Ovary (tissue), 9 donors: ENCODE data around the gene CORO1C. TPM values are rescaled to one million over a fixed set of nuclear protein-coding genes. Genes with fewer than 3 reads are reported as not detected.
A peak's percentile ranks its signal among the peaks of the same experiment; 100 is the strongest.

Source experiments
- DNase-seq, 5 donors: peaks; one replicate each; pipeline ENCODE4 v3.0.0-alpha.2; 2019 to 2020
- H3K27ac ChIP-seq, 2 donors: fragments of 200-600 bp; one replicate each; pipeline versions ENCODE4 v1.5.1 to v1.8.0; 2019 to 2022
- H3K27me3 ChIP-seq: fragments of 200-600 bp; one replicate; pipeline ENCODE4 v1.8.0; 2022
- H3K36me3 ChIP-seq: fragments of 200-600 bp; sonication (generic); one replicate; pipeline ENCODE4 v1.5.1; 2019
- H3K4me1 ChIP-seq: one replicate; pipeline ENCODE4 v1.8.1; 2013; ENCODE audit warnings: mild to moderate bottlenecking, moderate library complexity; ENCODE audit not compliant: insufficient read depth
- H3K4me3 ChIP-seq: fragments of 200-600 bp; sonication (generic); one replicate; pipeline ENCODE4 v1.5.1; 2017
- H3K9me3 ChIP-seq, 2 donors: fragments of 200-600 bp in 1 of 2; sonication (generic) in 1 of 2; one replicate each; pipeline versions ENCODE4 v1.5.1 to v1.8.1; 2013 to 2019; ENCODE audit warnings: mild to moderate bottlenecking in 1 of 2, moderate library complexity in 1 of 2
- EP300 ChIP-seq: sonication (generic); formaldehyde crosslinking; IDR thresholded peaks from one replicate; pipeline ENCODE4 v1.6.1; 2017; ENCODE audit warnings: antibody characterized with exemption
- POLR2A ChIP-seq: fragments of 450-650 bp; IDR thresholded peaks from one replicate; pipeline ENCODE4 v1.6.1; 2017; ENCODE audit warnings: antibody characterized with exemption, mild to moderate bottlenecking, moderate library complexity
- WGBS, 3 donors: extraction: QIAGEN DNeasy Blood & Tissue Kit in 1 of 3; methylation state at CpG; one replicate each; pipeline versions ENCODE4 v1.1.5 to v1.1.7; 2013 to 2017; 5-methylcytosine and 5-hydroxymethylcytosine counted together
- intact Hi-C, 4 donors: fragments of 100-400 bp; cut with DNase I; formaldehyde crosslinking; loops; one replicate each; pipeline versions ENCODE4 v1.11.0 to v1.15.1; 2022 to 2023
- polyA plus RNA-seq, 2 donors: library from polyadenylated mRNA; stranded (reverse); fragments of 200-250 nt in 1 of 2; fragments of 350-450 nt in 1 of 2; fragmentation: Illumina TruSeq in 1 of 2; extraction: RNeasy Lipid Tissue Mini Kit (QIAGEN cat#74804) in 1 of 2; gene quantifications; one replicate each; pipeline ENCODE4 v1.2.3, GENCODE V29; 2013 to 2014
- total RNA-seq, 7 donors: library from RNA; depleted of rRNA in 2 of 7; stranded (reverse); fragments of >200 nt in 2 of 7; fragmentation: NEBNext Ultra II Directional in 3 of 7; extraction: Animal tissue kit (Norgen Biotek cat#: 25700) in 3 of 7; gene quantifications; one replicate each; pipeline versions ENCODE4 v1.1.0 to v1.2.4, GENCODE V29; 2016 to 2023
- TF ChIP-seq, protein P1 (sequence below), 3 donors: fragments of 450-650 bp in 2 of 3; fragments of 200-600 bp in 1 of 3; IDR thresholded peaks; one replicate each; pipeline versions ENCODE4 v1.5.1 to v1.8.0; 2016 to 2022; ENCODE audit warnings: antibody characterized with exemption in 3 of 3, mild to moderate bottlenecking in 1 of 3
- donor health status: DM: no; HTN: no; CAD: no; lungs with moderate emphysema.
- donor health status: DM: no; HTN: no; CAD: no.
- donor health status: Bipolar disorder and iron deficiency.
- donor health status: DM: yes; HTN: yes; CAD: no.
- donor health status: DM: no; HTN: no; CAD: no.
- donor health status: DM: yes; HTN: yes; CAD: no.

CORO1C gene
- total and polyA plus RNA-seq, 9 donors: 35.1 to 143 (median 113) TPM

DNA sequence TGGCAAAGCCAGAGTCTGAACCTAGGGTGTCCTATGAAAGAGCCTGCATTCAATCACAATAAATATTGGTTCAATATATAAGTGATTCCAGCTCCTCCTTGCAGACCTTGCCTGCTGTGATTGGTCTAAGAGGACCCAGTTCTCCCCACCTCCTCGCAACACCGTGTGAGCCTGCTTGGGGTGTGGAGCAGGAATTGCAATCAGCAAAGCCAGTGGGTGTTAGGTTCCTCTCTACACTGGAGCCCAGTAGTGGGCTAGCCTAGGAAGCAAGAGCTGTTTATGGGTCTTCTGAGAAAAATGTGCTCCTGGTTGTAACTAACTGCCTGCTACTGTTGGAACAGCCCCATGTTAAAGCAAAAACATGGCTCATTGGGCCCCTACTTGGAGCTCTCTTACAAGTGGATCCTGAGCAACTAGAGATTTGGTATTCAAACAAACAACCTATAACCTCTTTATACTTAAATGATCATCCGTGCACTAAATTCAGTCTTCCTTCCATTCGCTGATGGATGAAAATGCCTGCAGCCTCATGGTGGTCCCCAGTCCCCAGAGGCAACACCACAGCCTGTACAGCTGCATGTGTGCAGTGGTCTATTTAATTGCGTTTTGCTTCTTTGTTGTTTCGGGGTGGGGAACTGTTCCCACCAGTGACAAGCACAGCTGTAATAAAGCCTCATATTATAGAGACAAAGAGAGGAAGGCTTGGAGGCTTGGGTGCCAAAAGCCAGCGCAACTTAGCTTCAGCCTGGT lies 93.9 kb downstream of the CORO1C start:
- 68 to 74% (median 73%) methylated on average over 7 of the region's 7 CpGs for WGBS, 3 donors
- TF ChIP-seq POLR2A (no peak), EP300 (no peak)
- TF ChIP-seq, protein P1, sequence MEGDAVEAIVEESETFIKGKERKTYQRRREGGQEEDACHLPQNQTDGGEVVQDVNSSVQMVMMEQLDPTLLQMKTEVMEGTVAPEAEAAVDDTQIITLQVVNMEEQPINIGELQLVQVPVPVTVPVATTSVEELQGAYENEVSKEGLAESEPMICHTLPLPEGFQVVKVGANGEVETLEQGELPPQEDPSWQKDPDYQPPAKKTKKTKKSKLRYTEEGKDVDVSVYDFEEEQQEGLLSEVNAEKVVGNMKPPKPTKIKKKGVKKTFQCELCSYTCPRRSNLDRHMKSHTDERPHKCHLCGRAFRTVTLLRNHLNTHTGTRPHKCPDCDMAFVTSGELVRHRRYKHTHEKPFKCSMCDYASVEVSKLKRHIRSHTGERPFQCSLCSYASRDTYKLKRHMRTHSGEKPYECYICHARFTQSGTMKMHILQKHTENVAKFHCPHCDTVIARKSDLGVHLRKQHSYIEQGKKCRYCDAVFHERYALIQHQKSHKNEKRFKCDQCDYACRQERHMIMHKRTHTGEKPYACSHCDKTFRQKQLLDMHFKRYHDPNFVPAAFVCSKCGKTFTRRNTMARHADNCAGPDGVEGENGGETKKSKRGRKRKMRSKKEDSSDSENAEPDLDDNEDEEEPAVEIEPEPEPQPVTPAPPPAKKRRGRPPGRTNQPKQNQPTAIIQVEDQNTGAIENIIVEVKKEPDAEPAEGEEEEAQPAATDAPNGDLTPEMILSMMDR (IDR thresholded peaks at IDR 0.05): no peak
- H3K9me3 ChIP-seq: no peaks in the 10 kb centered on the region
- intact Hi-C loops: no loop called here
- H3K36me3 ChIP-seq: no peaks in the 10 kb centered on the region
- H3K27ac ChIP-seq: no peak overlapping the region
- H3K4me3 ChIP-seq: no peak overlapping the region
- peaks cover 4% of the 10 kb centered on the region for H3K4me1 ChIP-seq
- DNase-seq: no peak
- no peaks in the 10 kb centered on the region for H3K27me3 ChIP-seq

DNA sequence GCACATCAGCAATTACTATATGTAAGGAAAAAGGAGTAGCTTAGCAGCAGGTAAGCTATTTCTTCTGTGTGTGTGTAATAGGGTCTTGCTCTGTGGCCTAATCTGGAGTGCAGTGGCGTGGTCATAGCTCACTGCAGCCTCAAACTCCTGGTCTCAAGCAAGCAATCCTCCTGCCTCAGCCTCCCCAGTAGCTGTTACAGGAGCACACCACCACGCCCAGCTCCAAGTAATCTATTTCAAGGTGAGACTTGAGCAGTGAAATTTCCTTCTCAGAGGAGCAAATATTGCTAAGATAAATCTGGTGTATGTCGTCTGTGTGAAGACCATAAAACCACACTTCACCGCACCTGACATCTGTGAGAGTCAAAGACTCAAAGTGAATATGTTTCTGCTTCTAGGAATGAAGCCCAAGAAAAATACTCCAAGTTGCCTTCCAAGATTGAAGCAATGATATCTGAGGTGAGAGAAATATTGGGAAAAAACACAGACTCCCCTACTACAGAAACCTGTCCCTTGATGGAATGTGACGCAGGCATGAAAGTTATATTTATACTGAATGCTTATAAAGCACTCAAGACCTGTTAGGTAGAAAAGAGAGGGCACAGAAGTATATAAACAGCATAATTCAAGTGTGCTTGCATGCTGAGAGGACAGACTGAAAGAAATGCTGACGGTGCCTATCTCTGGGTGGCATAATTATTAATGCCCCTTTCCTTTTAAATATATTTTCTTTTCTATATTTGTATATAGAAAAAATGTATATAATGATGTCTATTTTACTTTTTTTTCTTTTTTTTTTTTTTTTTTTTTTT lies 95.1 kb downstream of the CORO1C start:
- intact Hi-C loops: no loop called here
- no peaks in the 10 kb centered on the region for H3K27me3 ChIP-seq
- 80 to 90% (median 85%) methylated on average over 6 of the region's 6 CpGs for WGBS, 3 donors
- peaks cover 4% of the 10 kb centered on the region for H3K4me1 ChIP-seq
- H3K9me3 ChIP-seq: no peaks in the 10 kb centered on the region
- H3K4me3 ChIP-seq: no peak overlapping the region
- no peak overlapping the region for H3K27ac ChIP-seq
- no peak for TF ChIP-seq EP300
- no peak for TF ChIP-seq POLR2A
- TF ChIP-seq, protein P1 (IDR thresholded peaks at IDR 0.05): no peak
- no peak for DNase-seq
- H3K36me3 ChIP-seq: no peaks in the 10 kb centered on the region

DNA sequence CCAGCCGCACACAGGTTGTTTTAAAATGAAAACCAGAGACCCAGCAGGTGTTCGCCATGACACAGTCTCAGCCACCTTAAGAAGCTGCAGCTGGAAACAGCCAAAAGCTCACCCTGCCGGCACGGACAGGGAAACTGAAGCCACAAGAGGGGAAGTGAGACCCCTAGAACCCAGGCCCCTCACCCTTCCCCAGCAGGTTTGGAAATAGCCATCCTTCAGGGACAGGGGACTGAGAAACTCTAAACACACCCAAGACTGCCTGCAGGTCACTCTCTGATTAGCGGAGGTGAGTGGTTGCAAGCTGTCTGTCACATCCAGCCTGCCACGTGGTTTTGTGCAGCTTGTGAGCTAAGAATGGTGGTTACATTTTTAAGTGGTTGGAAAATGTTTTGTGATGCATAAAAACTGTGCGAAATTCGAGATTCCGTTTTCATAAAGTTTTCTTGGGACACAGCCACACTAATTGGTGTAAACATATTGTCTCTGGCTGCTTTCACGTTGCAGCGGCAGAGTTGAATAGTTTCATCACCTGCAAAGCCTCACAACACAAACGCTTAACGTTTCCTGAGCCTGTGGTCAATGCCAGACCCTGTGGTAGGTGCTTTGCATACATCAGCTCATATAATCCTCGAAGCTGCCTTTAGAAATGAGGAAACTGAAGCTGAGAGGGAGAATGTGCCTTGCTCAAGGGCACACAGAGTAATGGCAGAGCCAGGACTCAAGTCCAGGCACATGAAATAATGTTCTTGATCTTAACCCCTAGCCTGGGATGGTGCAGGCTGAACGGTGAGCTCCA lies 95.9 kb downstream of the CORO1C start:
- no peaks in the 10 kb centered on the region for H3K9me3 ChIP-seq
- no peak overlapping the region for H3K27ac ChIP-seq
- no peaks in the 10 kb centered on the region for H3K36me3 ChIP-seq
- WGBS, 3 donors: 27 to 43% (median 27%) methylated on average over 15 of the region's 15 CpGs
- H3K27me3 ChIP-seq: no peaks in the 10 kb centered on the region
- no peak for TF ChIP-seq EP300
- TF ChIP-seq, protein P1 (IDR thresholded peaks at IDR 0.05): no peak
- TF ChIP-seq POLR2A: no peak
- DNase-seq: no peak
- intact Hi-C loops: no loop called here
- no peak overlapping the region for H3K4me3 ChIP-seq
- H3K4me1 ChIP-seq: peaks cover 4% of the 10 kb centered on the region

DNA sequence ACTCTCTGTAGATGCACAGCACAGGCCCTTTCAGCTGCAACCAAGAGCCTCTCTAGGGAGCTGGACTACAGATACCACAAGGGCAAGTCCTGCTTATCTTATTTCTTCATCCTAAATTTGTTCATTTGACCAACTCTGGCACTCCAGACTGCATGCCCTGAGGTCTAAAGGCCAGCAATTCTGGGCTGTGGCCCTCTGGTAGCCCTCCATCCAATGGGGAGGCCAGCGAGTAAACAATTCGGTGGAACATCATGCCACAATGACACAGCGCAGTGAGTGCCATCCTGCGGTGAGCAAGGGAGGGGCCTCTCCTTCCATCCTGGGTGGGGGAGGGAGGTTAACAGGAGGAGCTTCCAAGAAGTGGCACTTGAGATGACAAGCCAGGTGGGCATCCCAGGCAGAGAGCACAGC lies 97.0 kb downstream of the CORO1C start:
- H3K27me3 ChIP-seq: no peaks in the 10 kb centered on the region
- intact Hi-C loops: no loop called here
- H3K4me3 ChIP-seq: no peak overlapping the region
- peak in 1 of 5 donors; percentile 13 for DNase-seq
- WGBS, 3 donors: 65 to 82% (median 77%) methylated on average over 4 of the region's 4 CpGs
- H3K36me3 ChIP-seq: no peaks in the 10 kb centered on the region
- no peaks in the 10 kb centered on the region for H3K9me3 ChIP-seq
- H3K27ac ChIP-seq: no peak overlapping the region
- no peak for TF ChIP-seq EP300
- no peak for TF ChIP-seq POLR2A
- TF ChIP-seq, protein P1 (IDR thresholded peaks at IDR 0.05): no peak
- peaks cover 4% of the 10 kb centered on the region for H3K4me1 ChIP-seq
